ENCODE results near the gene MAB21L4.

The MAB21L4 gene

GRCh38 chr2:240922982-240923537 is 27.1 kb upstream of the MAB21L4 start:
- peak; percentile 7 for DNase-seq

GRCh38 chr2:240922245-240922981 is 26.5 kb upstream of the MAB21L4 start:
- DNase-seq: no peak

GRCh38 chr2:240921995-240922244 is 26.0 kb upstream of the MAB21L4 start:
- DNase-seq: no peak

- no peak for DNase-seq
These were observed 25.5 kb upstream of the MAB21L4 start for GRCh38 chr2:240921311-240921994.

GRCh38 chr2:240920783-240921231 is 24.9 kb upstream of the MAB21L4 start:
- DNase-seq: no peak

- no peak for DNase-seq
These were observed 24.1 kb upstream of the MAB21L4 start for GRCh38 chr2:240919786-240920782.

- no peak for DNase-seq
These were observed 23.3 kb upstream of the MAB21L4 start for GRCh38 chr2:240919161-240919781.

- no peak for DNase-seq
These were observed 22.5 kb upstream of the MAB21L4 start for GRCh38 chr2:240918258-240919091.

- DNase-seq: no peak
These were observed 21.8 kb upstream of the MAB21L4 start for GRCh38 chr2:240917684-240918257.

GRCh38 chr2:240917009-240917683 is 21.2 kb upstream of the MAB21L4 start:
- DNase-seq: no peak

GRCh38 chr2:240916571-240917008 is 20.6 kb upstream of the MAB21L4 start:
- DNase-seq: no peak

GRCh38 chr2:240915526-240916341 is 19.8 kb upstream of the MAB21L4 start:
- DNase-seq: no peak

- DNase-seq: no peak
These were observed 18.9 kb upstream of the MAB21L4 start for GRCh38 chr2:240914645-240915525.

GRCh38 chr2:240913810-240914644 is 18.1 kb upstream of the MAB21L4 start:
- DNase-seq: peak; percentile 32

- no peak for DNase-seq
These were observed 17.2 kb upstream of the MAB21L4 start for GRCh38 chr2:240912878-240913809.

GRCh38 chr2:240911641-240912265 is 15.8 kb upstream of the MAB21L4 start:
- DNase-seq: no peak
